GM03348 (cell line): Measurements from ENCODE around the gene HIGD1C.
"Not testable (repeated sequence)": the region's sequence is repeated elsewhere in the genome, so short reads cannot be mapped to it uniquely, and the experiment has no call there.

Source experiments
- DNase-seq: peaks from one replicate; pipeline ENCODE4 v3.0.0; 2012; ENCODE audit warnings: low spot score

HIGD1C gene

GRCh38 chr12:50985322-50985721 is 33.0 kb downstream of the HIGD1C start:
- DNase-seq: peak; percentile 52

- DNase-seq: peak; percentile 69
Observed at GRCh38 chr12:50986966-50987737, 34.8 kb downstream of the HIGD1C start.

- peak; percentile 33 for DNase-seq
Observed at GRCh38 chr12:50988051-50988450, 35.7 kb downstream of the HIGD1C start.

- no peak for DNase-seq
Observed at GRCh38 chr12:50988871-50989270, 36.5 kb downstream of the HIGD1C start.

- no peak for DNase-seq
Observed at GRCh38 chr12:50990147-50990727, 37.9 kb downstream of the HIGD1C start.

GRCh38 chr12:50990791-50991190 is 38.4 kb downstream of the HIGD1C start:
- no peak for DNase-seq

- no peak for DNase-seq
Observed at GRCh38 chr12:50991291-50991690, 38.9 kb downstream of the HIGD1C start.

- DNase-seq: no peak
Observed at GRCh38 chr12:50992819-50993218, 40.5 kb downstream of the HIGD1C start.

GRCh38 chr12:50999093-50999492 is 46.7 kb downstream of the HIGD1C start:
- DNase-seq: no peak

- peak; percentile 51 for DNase-seq
Observed at GRCh38 chr12:51000245-51000644, 47.9 kb downstream of the HIGD1C start.

- DNase-seq: no peak
Observed at GRCh38 chr12:51001799-51002198, 49.5 kb downstream of the HIGD1C start.

- DNase-seq: no peak
Observed at GRCh38 chr12:51004504-51004903, 52.2 kb downstream of the HIGD1C start.

GRCh38 chr12:51005030-51005429 is 52.7 kb downstream of the HIGD1C start:
- DNase-seq: no peak

GRCh38 chr12:51005671-51006070 is 53.3 kb downstream of the HIGD1C start:
- no peak for DNase-seq

GRCh38 chr12:51008329-51009055 is 56.1 kb downstream of the HIGD1C start:
- DNase-seq: no peak

- DNase-seq: no peak
Observed at GRCh38 chr12:51009056-51009440, 56.7 kb downstream of the HIGD1C start.

GRCh38 chr12:51011955-51012354 is 59.6 kb downstream of the HIGD1C start:
- DNase-seq: no peak

GRCh38 chr12:51012570-51013236 is 60.4 kb downstream of the HIGD1C start:
- DNase-seq: no peak

GRCh38 chr12:51013441-51013840 is 61.1 kb downstream of the HIGD1C start:
- DNase-seq: no peak

- not testable (repeated sequence) for DNase-seq
Observed at GRCh38 chr12:51014467-51014866, 62.1 kb downstream of the HIGD1C start.

- DNase-seq: no peak
Observed at GRCh38 chr12:51017452-51017851, 65.1 kb downstream of the HIGD1C start.

- no peak for DNase-seq
Observed at GRCh38 chr12:51018956-51019355, 66.6 kb downstream of the HIGD1C start.

GRCh38 chr12:51019927-51020326 is 67.6 kb downstream of the HIGD1C start:
- no peak for DNase-seq
